Measurements from ENCODE around the gene SLC45A1. TPM values are rescaled to one million over a fixed set of nuclear protein-coding genes. Genes with fewer than 3 reads are reported as not detected.
A peak's percentile ranks its signal among the peaks of the same experiment; 100 is the strongest.
"Not testable (repeated sequence)": the region's sequence is repeated elsewhere in the genome, so short reads cannot be mapped to it uniquely, and the experiment has no call there.

SLC45A1 gene
- total RNA-seq, result 0.79 and 1.5 TPM in 2 replicates

- H3K27me3 ChIP-seq (ENCODE audit: control insufficient read depth, insufficient read depth, low read length), result no peaks in the 10 kb centered on the region
- H3K4me3 ChIP-seq (ENCODE audit: low read depth, low read length), result peak within 1 kb of the TSS; percentile 42
- no peaks in the 10 kb centered on the region for H3K36me3 ChIP-seq (ENCODE audit: control insufficient read depth, insufficient read depth, low read length)
- DNase-seq (ENCODE audit: low read depth), result no peak
- TF ChIP-seq, protein P1, sequence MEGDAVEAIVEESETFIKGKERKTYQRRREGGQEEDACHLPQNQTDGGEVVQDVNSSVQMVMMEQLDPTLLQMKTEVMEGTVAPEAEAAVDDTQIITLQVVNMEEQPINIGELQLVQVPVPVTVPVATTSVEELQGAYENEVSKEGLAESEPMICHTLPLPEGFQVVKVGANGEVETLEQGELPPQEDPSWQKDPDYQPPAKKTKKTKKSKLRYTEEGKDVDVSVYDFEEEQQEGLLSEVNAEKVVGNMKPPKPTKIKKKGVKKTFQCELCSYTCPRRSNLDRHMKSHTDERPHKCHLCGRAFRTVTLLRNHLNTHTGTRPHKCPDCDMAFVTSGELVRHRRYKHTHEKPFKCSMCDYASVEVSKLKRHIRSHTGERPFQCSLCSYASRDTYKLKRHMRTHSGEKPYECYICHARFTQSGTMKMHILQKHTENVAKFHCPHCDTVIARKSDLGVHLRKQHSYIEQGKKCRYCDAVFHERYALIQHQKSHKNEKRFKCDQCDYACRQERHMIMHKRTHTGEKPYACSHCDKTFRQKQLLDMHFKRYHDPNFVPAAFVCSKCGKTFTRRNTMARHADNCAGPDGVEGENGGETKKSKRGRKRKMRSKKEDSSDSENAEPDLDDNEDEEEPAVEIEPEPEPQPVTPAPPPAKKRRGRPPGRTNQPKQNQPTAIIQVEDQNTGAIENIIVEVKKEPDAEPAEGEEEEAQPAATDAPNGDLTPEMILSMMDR (IDR thresholded peaks at IDR 0.05; ENCODE audit: insufficient read depth, low read length, poor library complexity, severe bottlenecking), result no peak
These were observed at the start of gene SLC45A1 for GRCh38 chr1:8317647-8318381. SLC45A1 (plus strand) TSS chr1:8318114; CDS start chr1:8324330, 6,216 bp downstream.

- Histone ChIP-seq H3K27me3 (ENCODE audit: control insufficient read depth, insufficient read depth, low read length) (no peaks in the 10 kb centered on the region), H3K36me3 (ENCODE audit: control insufficient read depth, insufficient read depth, low read length) (no peaks in the 10 kb centered on the region), H3K4me3 (ENCODE audit: low read depth, low read length) (no peak overlapping the region)
- no peak for DNase-seq (ENCODE audit: low read depth)
- TF ChIP-seq, protein P1 (IDR thresholded peaks at IDR 0.05; ENCODE audit: insufficient read depth, low read length, poor library complexity, severe bottlenecking), result no peak
These were observed 44.9 kb upstream of the SLC45A1 start for GRCh38 chr1:8273036-8273435.

- Histone ChIP-seq H3K27me3 (ENCODE audit: control insufficient read depth, insufficient read depth, low read length) (no peaks in the 10 kb centered on the region), H3K4me3 (ENCODE audit: low read depth, low read length) (no peak overlapping the region), H3K36me3 (ENCODE audit: control insufficient read depth, insufficient read depth, low read length) (no peaks in the 10 kb centered on the region)
- TF ChIP-seq, protein P1 (IDR thresholded peaks at IDR 0.05; ENCODE audit: insufficient read depth, low read length, poor library complexity, severe bottlenecking), result no peak
- DNase-seq (ENCODE audit: low read depth), result no peak
These were observed 43.6 kb upstream of the SLC45A1 start for GRCh38 chr1:8274352-8274751.

GRCh38 chr1:8276173-8276914 is 41.6 kb upstream of the SLC45A1 start:
- no peak for DNase-seq (ENCODE audit: low read depth)
- Histone ChIP-seq H3K27me3 (ENCODE audit: control insufficient read depth, insufficient read depth, low read length) (no peaks in the 10 kb centered on the region), H3K36me3 (ENCODE audit: control insufficient read depth, insufficient read depth, low read length) (no peaks in the 10 kb centered on the region), H3K4me3 (ENCODE audit: low read depth, low read length) (no peak overlapping the region)
- TF ChIP-seq, protein P1 (IDR thresholded peaks at IDR 0.05; ENCODE audit: insufficient read depth, low read length, poor library complexity, severe bottlenecking), result no peak

DNA sequence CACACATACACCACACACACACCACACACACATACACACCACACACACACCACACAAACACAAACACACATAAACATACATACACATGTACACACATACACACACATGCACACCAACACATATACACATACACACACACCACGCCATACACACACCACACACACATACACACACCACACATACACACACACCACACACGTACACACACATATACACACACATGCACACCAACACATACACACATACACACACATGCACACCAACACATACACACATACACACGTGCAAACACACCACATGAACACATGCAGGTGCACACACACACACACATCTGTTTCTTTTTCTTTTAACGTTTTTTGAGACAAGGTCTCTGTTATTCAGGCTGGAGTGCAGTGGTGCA is 41.0 kb upstream of the SLC45A1 start:
- H3K27me3 ChIP-seq (ENCODE audit: control insufficient read depth, insufficient read depth, low read length), result no peaks in the 10 kb centered on the region
- TF ChIP-seq, protein P1 (IDR thresholded peaks at IDR 0.05; ENCODE audit: insufficient read depth, low read length, poor library complexity, severe bottlenecking), result no peak

GRCh38 chr1:8278677-8279076 is 39.2 kb upstream of the SLC45A1 start:
- not testable (repeated sequence) for DNase-seq (ENCODE audit: low read depth); H3K36me3 ChIP-seq (ENCODE audit: control insufficient read depth, insufficient read depth, low read length); H3K4me3 ChIP-seq (ENCODE audit: low read depth, low read length); H3K27me3 ChIP-seq (ENCODE audit: control insufficient read depth, insufficient read depth, low read length)

More for the DNA sequence above, 41.0 kb upstream of the SLC45A1 start:
- DNase-seq (ENCODE audit: low read depth), result no peak
- Histone ChIP-seq H3K4me3 (ENCODE audit: low read depth, low read length) (no peak overlapping the region), H3K36me3 (ENCODE audit: control insufficient read depth, insufficient read depth, low read length) (no peaks in the 10 kb centered on the region)
